Right renal cortex interstitium (tissue), 3 donors: ENCODE data around the gene MAD1L1. TPM values are rescaled to one million over a fixed set of nuclear protein-coding genes. Genes with fewer than 3 reads are reported as not detected.

Experiments used
- DNase-seq, 3 donors: peaks; one replicate each; pipeline ENCODE4 v3.0.0-alpha.2; 2013; ENCODE audit warnings: low read depth in 3 of 3, low spot score in 2 of 3
- polyA plus RNA-seq, 3 donors: library from polyadenylated mRNA; unstranded; fragments of 120-200 nt; gene quantifications; one replicate each; pipeline ENCODE4 v1.2.1, GENCODE V29; 2013; ENCODE audit not compliant: insufficient read length in 3 of 3

MAD1L1 gene
- polyA plus RNA-seq, 3 donors: 22.9 to 26.0 (median 25.1) TPM

DNA sequence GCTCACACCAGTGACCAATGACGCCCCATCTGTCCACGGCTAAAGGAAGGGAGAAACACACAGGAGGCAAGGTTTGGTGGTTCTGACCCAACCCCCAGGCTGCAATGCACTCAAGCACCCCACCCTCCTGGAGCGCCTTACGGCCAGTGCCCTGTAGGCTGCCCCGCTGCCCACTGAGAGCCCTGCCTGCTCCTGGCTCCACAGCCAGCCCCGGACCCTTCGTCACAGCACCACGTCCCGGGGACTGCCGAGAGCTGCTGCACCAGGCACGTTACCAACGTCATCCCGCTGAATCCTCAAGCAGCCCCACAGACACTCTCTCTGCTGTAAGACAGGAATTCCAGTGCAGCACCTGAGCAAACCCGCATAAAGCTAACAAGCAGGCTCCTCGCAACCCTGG lies 87.8 kb downstream of the MAD1L1 start:
- DNase-seq: no peak

DNA sequence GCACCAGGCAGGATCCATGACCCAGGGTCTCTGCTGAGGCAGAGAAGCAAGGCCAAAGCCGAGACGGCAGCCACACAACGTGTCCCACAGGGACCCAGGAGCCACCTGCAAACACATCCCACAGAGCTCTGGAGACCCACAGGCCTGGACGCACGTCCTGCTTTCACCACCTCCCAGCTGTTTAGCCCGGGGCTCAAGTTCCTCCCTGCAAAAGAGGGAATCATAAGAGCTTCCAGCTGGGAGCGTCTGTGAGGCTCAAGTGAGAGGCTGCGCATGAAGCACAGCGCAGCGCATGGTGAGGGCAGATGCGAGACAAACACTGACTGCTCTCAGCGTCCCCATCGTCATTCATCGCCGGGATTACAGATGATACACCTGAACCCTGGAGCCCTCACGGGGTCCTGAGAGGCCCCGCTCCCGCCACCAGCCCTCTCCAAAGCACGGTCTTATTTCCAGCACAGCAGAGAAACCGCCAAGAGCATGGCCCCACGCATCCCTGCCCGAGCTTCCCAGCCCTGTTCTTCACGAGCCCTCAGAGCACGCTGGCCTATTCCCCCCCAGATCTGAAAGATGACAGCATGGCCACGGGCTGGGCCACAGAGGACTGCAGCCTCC lies 88.7 kb downstream of the MAD1L1 start:
- no peak for DNase-seq

DNA sequence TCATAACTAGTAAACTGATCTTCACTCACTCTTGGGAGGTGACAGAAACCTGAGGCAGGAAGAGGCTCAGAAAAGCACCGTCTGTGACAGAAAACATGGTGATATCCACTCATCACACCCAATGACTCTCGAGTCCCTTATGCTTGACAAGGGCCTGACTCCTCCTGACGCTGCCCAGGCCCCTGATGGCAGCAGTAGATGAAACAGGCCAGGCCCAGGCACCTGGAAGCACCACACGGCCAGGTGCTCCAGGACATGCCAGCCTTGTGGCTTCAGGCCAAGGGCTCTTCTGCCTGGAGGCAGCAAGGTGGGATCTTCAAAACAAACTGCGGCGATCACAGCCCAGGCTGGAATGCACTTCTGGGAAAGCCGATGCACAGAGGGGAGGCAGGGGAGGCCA lies 89.3 kb downstream of the MAD1L1 start:
- DNase-seq: no peak

DNA sequence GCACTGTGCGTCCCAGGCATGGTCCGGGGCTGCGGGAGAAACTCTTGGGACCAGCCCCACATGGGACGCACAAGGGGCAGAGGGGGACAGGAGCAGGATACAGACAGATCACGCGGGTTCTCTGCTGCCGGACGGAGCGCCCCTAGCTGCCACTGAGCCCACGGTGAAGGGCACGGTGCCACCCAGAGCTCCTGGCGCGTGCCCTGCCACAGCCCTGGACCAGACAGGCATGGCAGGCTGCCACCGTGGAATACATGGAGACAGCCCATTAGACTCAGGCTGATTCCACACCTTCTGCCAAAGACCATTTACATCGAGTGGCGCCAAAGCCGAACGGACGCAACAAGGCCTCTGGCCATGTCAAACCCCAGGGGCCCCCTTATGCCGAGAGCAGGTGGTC lies 90.4 kb downstream of the MAD1L1 start:
- DNase-seq: no peak

GRCh38 chr7:2141651-2142050 lies 91.1 kb downstream of the MAD1L1 start:
- DNase-seq: no peak

DNA sequence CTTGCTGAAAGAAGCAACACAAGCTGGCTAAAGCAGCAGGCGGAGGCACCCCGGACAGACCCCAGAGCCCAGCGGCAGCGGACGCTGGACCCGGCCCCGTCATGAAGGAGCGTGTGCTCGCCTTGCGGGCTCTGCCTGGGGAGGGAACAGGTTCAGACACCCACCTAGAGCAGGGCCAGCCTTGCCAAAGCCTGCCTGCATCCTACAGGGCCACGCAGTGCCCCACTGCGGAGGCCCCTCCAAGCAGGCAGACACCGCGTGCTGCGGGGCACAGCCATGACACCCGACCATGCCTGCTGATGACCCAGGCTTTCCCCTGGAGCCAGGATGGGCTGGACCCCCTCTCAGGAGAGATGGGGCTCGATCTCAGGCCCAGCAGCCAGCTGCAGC lies 91.7 kb downstream of the MAD1L1 start:
- DNase-seq: no peak

DNA sequence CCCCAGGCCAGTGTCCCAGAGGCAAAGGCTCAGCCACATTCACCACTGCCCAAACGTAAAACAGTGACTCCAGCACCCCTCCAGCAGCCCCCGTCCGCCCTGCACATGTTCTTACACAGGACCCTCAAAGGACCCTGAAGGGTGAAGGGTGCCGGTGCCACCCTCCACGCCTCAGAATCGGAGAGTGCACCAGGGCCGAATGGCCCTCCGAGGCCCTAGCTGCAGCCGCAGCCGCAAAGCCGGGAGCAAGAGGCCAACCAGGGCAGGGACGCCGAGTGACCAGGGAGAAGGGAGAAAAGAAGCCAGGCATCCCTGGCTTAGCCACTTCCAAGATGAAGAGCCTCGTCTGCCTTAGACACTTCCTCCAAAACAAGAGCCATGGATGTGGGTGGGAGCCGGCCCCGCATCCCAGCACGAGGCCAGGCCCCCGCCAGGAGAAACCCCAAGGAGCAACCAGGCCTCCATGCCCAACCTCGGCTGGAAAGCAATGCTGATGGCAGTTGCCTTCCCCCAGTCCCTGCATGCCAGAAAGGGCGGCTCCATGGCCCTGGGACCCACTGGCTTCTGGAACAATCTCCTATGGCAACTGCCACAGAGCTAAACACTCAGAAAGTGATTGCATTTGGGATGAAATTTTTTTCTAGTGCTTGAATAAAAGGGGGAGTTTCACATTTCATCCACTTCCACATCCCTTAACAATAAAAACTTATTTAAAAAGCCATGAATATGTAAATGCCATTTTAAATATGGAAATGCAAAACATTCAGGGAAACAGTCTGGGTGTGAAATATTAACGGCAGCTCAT lies 92.3 kb downstream of the MAD1L1 start:
- no peak for DNase-seq

DNA sequence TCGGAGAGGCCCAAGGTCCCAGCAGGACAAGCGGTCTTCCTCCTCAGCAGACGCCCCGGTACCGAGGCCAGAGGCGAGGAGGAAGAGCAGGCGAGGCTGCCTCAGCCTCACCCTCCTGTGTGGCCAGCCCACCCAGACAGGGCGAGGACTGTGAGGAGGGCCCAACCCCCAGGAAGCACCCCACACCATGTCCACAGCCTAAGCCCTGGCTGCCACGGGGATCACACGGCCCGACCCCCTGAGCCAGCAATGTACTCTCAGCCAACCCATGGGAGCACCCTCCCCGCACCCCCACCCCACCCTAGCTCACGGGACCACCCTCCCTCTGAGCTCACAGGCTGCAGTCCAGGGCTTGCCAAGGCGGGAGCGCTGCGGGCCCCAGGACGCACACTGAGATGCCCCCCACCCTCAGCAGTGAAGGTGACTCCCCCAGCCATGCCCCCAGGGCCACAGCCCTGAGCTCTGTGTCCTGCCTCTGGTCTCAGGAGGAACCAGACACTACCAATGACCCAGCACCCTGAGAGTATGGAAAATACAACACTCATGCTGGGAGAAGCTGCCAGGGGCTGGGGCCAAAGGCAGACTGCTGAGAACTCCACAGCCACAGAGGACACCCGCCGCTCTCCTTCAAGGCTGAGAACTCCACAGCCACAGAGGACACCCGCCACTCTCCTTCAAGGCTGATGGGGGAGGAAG lies 93.6 kb downstream of the MAD1L1 start:
- DNase-seq: no peak

GRCh38 chr7:2138146-2138765 lies 94.5 kb downstream of the MAD1L1 start:
- no peak for DNase-seq

DNA sequence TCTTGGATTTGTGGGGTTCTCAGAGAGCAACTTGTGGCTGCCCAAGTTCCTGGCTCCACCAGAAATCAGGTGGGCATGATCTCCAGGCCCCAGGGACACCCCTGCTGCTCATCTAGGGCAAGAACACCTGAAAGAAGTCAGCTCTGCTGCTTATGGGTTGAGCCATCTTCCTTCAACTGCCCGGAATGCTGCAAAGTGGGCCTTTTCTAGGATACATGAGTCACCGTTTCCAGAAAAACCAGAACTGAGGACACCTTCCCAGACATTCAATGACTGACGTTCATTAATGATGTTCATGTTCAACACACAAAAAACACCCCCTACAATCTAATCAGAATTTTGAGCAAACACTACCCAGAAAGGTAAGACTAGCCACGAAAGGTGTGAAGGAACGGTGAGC lies 98.0 kb downstream of the MAD1L1 start:
- DNase-seq: no peak

- DNase-seq: no peak
Measured at GRCh38 chr7:2132243-2132642, 100.5 kb downstream of the MAD1L1 start.

- DNase-seq: no peak
Measured at GRCh38 chr7:2131800-2132199, 100.9 kb downstream of the MAD1L1 start.

- DNase-seq: no peak
Measured at GRCh38 chr7:2131341-2131740, 101.4 kb downstream of the MAD1L1 start.

DNA sequence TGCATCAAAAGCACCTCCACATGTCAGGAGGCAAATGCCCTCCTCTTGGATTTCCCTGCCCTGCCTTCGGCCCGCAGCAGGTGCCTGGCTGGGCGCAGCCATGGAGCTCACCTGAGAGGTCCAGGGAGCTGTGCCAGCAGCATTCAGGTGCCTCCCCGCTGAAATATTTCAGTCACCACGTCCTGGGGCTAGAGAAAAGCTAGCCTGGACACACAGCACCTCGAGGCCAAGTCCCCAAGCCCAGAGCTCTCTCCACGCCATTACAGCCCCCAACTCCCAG lies 102.7 kb downstream of the MAD1L1 start:
- no peak for DNase-seq

GRCh38 chr7:2129323-2130095 lies 103.2 kb downstream of the MAD1L1 start:
- DNase-seq: no peak

DNA sequence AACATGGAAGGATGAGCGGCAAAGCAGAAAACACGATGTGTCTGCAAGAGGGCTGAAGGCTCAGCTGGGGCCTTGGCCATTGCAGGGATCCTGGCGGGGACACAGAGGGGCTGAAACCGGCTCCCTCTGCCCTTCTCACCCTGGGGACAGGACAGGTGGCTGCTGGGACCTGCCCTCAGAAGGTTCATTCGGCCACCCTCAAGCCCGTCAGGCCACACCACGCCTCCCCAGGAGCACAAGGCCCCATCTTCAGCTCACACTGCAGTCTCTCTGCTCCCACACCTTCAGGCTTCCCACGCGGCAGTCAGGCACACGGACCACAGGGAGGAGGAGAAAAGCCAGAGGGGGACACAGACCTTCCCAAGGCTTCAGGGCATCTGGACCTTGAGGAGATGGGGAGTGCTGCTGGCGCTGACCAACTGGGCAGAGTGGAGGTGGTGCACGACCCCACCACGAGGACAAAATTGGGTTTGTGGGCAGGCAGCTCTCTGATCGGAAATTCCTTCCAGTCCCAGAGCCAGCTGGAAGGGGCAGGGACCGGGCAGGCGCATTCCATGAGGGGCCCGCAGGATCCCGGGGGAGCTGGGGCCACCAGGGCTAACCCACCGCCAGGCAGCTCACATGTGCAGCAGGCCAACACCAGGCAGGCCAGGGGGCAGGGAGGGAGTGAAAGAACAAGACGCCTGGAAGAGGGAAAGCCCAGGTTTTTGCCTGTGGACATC lies 104.0 kb downstream of the MAD1L1 start:
- no peak for DNase-seq

DNA sequence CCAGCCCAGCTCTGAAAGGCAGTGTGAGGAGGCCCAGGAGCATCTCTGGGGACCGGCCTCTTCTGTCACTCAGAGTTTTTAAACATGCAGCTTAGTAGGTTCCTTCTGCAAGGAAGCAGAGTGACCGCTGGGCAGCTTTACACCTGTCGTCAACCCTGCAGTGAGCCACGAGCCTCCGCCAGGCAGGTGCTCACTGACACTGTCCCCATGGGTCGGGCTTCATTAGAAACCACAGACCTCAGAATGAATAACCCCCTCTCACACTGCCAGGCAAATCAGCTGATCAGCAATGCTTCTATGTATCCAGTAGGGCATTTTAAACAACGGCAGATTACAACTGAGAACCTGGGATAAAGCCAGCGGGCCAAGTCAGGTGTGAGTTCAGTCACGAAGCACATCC lies 106.1 kb downstream of the MAD1L1 start:
- no peak for DNase-seq

- DNase-seq: no peak
Measured at GRCh38 chr7:2125931-2126330, 106.8 kb downstream of the MAD1L1 start.

DNA sequence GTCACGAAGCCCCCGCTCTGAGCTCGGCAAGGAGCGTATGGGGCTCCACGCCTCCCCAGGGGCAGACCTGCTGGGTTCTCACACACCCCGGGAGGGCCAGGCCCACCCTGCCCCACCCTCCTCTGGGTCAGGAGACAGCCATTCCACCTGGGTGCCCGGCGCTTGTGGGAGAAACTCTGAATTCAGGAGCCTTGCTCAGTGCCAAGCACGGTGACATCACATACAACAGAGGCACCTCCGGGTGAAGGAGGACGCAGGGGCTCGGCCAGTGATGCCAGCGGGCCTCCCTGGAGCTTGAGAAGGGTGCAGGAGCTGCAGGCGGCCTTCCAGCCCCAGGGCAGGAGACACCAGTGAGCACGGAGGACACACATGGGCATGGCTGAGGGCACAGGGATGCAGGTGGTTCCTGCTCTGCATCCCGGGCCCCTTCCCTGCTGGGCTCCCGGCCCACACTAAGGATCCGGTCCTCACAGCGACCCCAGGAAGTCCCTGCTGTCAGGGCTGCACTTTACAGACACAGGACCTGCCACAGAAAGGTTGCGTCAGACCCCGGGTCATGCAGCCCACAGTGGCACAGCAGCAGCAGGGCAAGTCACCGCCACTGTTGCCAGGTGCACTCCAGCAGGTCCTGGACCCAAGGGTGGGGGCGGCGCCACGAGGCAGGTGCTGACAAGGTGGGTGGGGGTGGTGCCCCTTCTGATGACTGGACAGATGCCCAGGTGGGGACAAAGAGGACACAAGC lies 108.0 kb downstream of the MAD1L1 start:
- no peak for DNase-seq

DNA sequence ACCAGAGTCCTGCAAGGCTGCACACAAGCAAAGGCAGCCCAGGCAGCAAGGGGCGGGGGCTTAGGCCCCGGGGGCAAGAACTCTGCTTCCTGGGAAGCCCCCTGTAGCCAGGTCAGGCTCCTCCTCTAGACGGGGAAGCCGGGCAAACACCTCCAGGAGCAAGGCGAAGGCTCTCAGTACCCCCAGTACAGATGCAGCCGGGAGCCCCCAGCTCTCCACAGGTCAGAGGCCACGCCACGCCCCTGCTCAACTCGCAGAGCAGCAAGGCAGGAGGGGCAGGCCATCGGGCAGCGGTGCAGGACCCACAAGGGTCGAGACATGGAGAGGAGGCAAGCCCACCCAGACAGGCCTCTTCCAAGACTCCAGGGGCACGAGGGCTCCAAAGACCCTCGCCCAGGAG lies 108.8 kb downstream of the MAD1L1 start:
- no peak for DNase-seq
